Adrenal gland (tissue), 12 donors: ENCODE results near the gene TLE2. TPM values are rescaled to one million over a fixed set of nuclear protein-coding genes. Genes with fewer than 3 reads are reported as not detected.

Source experiments
- DNase-seq, 7 donors: peaks; one replicate each; pipeline ENCODE4 v3.0.0-alpha.2; 2019 to 2020
- H3K27ac ChIP-seq, 5 donors: fragments of 200-600 bp; sonication (generic) in 4 of 5; 1 replicate in 3 of 5; 2 replicates in 2 of 5; pipeline versions ENCODE4 v1.5.1 to v1.8.0; 2016 to 2020; ENCODE audit warnings: mild to moderate bottlenecking in 1 of 5
- H3K27me3 ChIP-seq: fragments of 200-600 bp; 2 replicates; pipeline ENCODE4 v1.8.0; 2021
- H3K36me3 ChIP-seq, 2 donors: fragments of 200-600 bp; replicated peaks in 1 of 2; 1 replicate in 1 of 2; 2 replicates in 1 of 2; pipeline versions ENCODE4 v1.5.1 to v1.8.0; 2018 to 2022
- H3K4me1 ChIP-seq, 2 donors: fragments of 200-600 bp; replicated peaks in 1 of 2; 1 replicate in 1 of 2; 2 replicates in 1 of 2; pipeline versions ENCODE4 v1.5.1 to v1.8.0; 2018 to 2021
- H3K4me3 ChIP-seq, 4 donors: fragments of 200-600 bp; sonication (generic) in 3 of 4; one replicate each; pipeline ENCODE4 v1.5.1; 2016 to 2018
- H3K9me3 ChIP-seq, 3 donors: fragments of 200-600 bp; sonication (generic) in 1 of 3; replicated peaks in 1 of 3; 1 replicate in 2 of 3; 2 replicates in 1 of 3; pipeline versions ENCODE4 v1.5.1 to v1.8.0; 2016 to 2021
- POLR2A ChIP-seq, 2 donors: fragments of 450-650 bp; IDR thresholded peaks; one replicate each; pipeline ENCODE4 v1.6.1; 2017; ENCODE audit warnings: antibody characterized with exemption in 2 of 2, mild to moderate bottlenecking in 2 of 2, moderate library complexity in 1 of 2
- WGBS, 4 donors: extraction: QIAGEN DNeasy Blood & Tissue Kit in 2 of 4; methylation state at CpG; one replicate each; pipeline versions ENCODE4 v1.1.5 to v1.1.7; 2013 to 2017; 5-methylcytosine and 5-hydroxymethylcytosine counted together
- intact Hi-C, 2 donors: fragments of 100-400 bp; cut with DNase I; formaldehyde crosslinking; loops; one replicate each; pipeline versions ENCODE4 v1.14.1 to v1.15.0; 2022 to 2023
- polyA plus RNA-seq, 3 donors: library from polyadenylated mRNA; stranded (reverse); fragments of 200-250 nt in 2 of 3; fragments of 350-450 nt in 1 of 3; fragmentation: Illumina TruSeq in 1 of 3; extraction: RNeasy Lipid Tissue Mini Kit (QIAGEN cat#74804) in 1 of 3; gene quantifications; one replicate each; pipeline ENCODE4 v1.2.3, GENCODE V29; 2013 to 2014
- total RNA-seq, 9 donors: library from RNA; depleted of rRNA in 4 of 9; stranded (reverse); fragments of >200 nt in 4 of 9; fragments of 120-200 nt in 1 of 9; fragmentation: NEBNext Ultra II Directional in 1 of 9; extraction: Animal tissue kit (Norgen Biotek cat#: 25700) in 1 of 9; gene quantifications; one replicate each; pipeline versions ENCODE4 v1.1.0 to v1.2.4, GENCODE V29; 2013 to 2023
- TF ChIP-seq, protein P1 (sequence below), 6 experiments: fragments of 450-650 bp in 4 of 6; fragments of 200-600 bp in 2 of 6; sonication (generic) in 1 of 6; IDR thresholded peaks; 1 replicate in 5 of 6; 2 replicates in 1 of 6; pipeline versions ENCODE4 v1.5.1 to v1.8.0; 2016 to 2021; ENCODE audit warnings: antibody characterized with exemption in 6 of 6, mild to moderate bottlenecking in 2 of 6, moderate library complexity in 1 of 6
- donor health status: healthy with polysubstance abuse.
- donor health status: Bipolar disorder and iron deficiency.
- donor health status: DM: yes; HTN: yes; CAD: no.
- donor health status: DM: no; HTN: no; CAD: no.
- donor health status: DM: no; HTN: no; CAD: no.
- donor health status: DM: yes; HTN: yes; CAD: no.

Gene TLE2
- total and polyA plus RNA-seq, 12 donors = 4.0 to 106 (median 57.2) TPM

DNA sequence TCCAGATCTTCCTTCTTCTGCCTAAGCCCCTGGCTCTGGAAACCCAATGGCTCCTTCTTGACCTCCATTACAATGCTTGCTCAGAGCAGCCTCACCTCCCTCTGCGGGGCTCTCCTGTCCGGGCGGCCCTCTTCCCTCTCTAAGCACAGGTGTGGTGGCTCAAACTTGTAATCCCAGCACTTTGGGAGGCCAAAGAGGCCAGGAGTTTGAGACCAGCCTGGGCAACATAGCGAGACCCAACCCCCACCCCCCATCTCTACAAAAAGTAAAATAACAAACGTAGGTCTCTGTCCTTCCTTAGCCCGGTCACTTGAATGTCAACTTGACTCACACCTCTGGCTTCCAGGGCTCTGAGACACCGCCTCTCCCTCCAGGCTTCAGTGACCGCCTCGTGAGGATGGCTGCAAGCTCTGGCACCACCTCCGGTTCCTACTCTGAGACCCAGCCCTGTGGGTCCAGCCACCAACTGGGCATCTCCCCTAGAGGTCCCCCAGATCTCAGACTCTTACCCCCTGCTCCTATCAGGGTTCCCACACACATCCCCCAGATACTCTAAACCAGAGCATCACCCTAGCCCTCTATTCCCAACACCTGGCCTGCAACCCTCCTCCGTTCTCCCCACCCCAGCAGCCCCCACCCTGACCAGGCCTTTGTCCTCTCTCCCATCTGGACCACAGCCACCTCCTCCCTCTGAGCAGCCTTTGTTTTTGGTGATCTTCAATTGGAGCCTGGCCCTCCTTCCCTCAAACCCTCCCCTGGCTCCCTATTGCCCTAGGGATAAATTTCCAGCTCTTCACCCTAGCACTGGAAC lies 4.7 kb upstream of the TLE2 start:
- intact Hi-C loops = loop anchor here in 1 of 2 donors (10.0 kb wide), 1 partner anchor 59 kb away; the partner anchor contains the start of gene TLE6
- Histone ChIP-seq H3K9me3 (no peaks in the 10 kb centered on the region), H3K27ac (peak overlapping the region in 2 of 5 donors; percentile 36 to 95), H3K36me3 (no peaks in the 10 kb centered on the region), H3K4me3 (no peak overlapping the region), H3K4me1 (peaks cover 29 to 30% of the 10 kb centered on the region in 2 donors), H3K27me3 (no peaks in the 10 kb centered on the region)
- 57 to 77% (median 62%) methylated on average over 7 to 11 of the region's 11 CpGs for WGBS, 4 donors
- TF ChIP-seq, protein P1, sequence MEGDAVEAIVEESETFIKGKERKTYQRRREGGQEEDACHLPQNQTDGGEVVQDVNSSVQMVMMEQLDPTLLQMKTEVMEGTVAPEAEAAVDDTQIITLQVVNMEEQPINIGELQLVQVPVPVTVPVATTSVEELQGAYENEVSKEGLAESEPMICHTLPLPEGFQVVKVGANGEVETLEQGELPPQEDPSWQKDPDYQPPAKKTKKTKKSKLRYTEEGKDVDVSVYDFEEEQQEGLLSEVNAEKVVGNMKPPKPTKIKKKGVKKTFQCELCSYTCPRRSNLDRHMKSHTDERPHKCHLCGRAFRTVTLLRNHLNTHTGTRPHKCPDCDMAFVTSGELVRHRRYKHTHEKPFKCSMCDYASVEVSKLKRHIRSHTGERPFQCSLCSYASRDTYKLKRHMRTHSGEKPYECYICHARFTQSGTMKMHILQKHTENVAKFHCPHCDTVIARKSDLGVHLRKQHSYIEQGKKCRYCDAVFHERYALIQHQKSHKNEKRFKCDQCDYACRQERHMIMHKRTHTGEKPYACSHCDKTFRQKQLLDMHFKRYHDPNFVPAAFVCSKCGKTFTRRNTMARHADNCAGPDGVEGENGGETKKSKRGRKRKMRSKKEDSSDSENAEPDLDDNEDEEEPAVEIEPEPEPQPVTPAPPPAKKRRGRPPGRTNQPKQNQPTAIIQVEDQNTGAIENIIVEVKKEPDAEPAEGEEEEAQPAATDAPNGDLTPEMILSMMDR (IDR thresholded peaks at IDR 0.05) = no peak
- no peak for TF ChIP-seq POLR2A (IDR thresholded peaks at IDR 0.05)
- DNase-seq = peak in 1 of 7 donors; percentile 41

DNA sequence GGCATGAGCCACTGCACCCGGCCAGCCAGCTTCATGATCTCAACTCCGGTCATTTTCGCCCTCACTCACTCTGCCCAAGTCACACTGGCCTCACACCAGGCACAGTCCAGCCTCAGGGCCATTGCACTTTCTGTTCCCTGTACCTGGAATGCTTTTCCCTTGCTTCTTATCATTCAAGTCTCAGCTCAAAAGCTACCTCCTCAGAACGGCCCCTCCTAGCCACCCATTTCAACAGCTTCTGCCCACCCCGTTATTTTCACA lies 2.5 kb upstream of the TLE2 start:
- no peak for TF ChIP-seq POLR2A (IDR thresholded peaks at IDR 0.05)
- TF ChIP-seq, protein P1 (IDR thresholded peaks at IDR 0.05) = no peak
- intact Hi-C loops = loop anchor here in 1 of 2 donors (10.0 kb wide), 1 partner anchor 57 kb away; the partner anchor contains the start of gene TLE6
- Histone ChIP-seq H3K27me3 (no peaks in the 10 kb centered on the region), H3K9me3 (no peaks in the 10 kb centered on the region), H3K4me1 (peaks cover 24% of the 10 kb centered on the region in 2 donors), H3K36me3 (no peaks in the 10 kb centered on the region), H3K27ac (no peak overlapping the region), H3K4me3 (no peak overlapping the region)
- 71 to 84% (median 77%) methylated on average over 5 of the region's 5 CpGs for WGBS, 4 donors
- no peak for DNase-seq

- 4 to 11% (median 6%) methylated on average over 15 to 40 of the region's 40 CpGs for WGBS, 4 donors
- no peak for DNase-seq
- intact Hi-C loops = loop anchor here in 1 of 2 donors (5.0 kb wide), 1 partner anchor 41 kb away; no protein-coding TSS in a partner anchor
Measured at GRCh38 chr19:3028305-3029064, 595 bp downstream of the TLE2 start.

DNA sequence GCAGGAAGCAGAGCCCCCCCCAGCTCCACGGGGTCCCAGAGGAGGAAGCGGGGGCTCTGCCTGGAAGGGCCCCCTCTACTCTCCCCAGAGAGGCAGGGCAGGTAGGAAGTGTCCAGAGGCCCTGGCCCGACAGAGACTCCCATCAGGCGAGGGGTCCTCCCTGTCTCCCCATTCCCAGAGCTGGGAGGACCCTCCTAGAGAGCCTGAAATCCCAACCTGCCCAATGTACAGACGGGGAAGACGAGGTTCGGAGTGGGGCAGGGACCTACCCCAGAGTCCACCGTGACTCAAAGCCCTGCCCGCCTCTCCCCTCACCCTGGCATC lies 1.1 kb downstream of the TLE2 start:
- 62 to 79% (median 70%) methylated on average over 6 to 9 of the region's 9 CpGs for WGBS, 4 donors
- H3K27ac ChIP-seq = peak overlapping the region in 2 of 5 donors; percentile 62 to 81

More at GRCh38 chr19:3028305-3029064, 595 bp downstream of the TLE2 start:
- peaks cover 4% of the 10 kb centered on the region in 2 donors for H3K4me1 ChIP-seq
- peak overlapping the region in 4 of 5 donors; percentile 11 to 81 (median 44) for H3K27ac ChIP-seq
- no peaks in the 10 kb centered on the region for H3K27me3 ChIP-seq
- H3K36me3 ChIP-seq = no peaks in the 10 kb centered on the region
- H3K9me3 ChIP-seq = no peaks in the 10 kb centered on the region
- no peak for TF ChIP-seq POLR2A (IDR thresholded peaks at IDR 0.05)
- TF ChIP-seq, protein P1 (IDR thresholded peaks at IDR 0.05) = no peak
- H3K4me3 ChIP-seq = peak overlapping the region; percentile 6 to 73 (median 20)

More for the DNA sequence above, 1.1 kb downstream of the TLE2 start:
- H3K4me3 ChIP-seq = peak overlapping the region in 1 of 4 donors; percentile 73
- DNase-seq = no peak
- no peaks in the 10 kb centered on the region for H3K27me3 ChIP-seq
- H3K4me1 ChIP-seq = peaks cover 4% of the 10 kb centered on the region in 2 donors
- no peaks in the 10 kb centered on the region for H3K36me3 ChIP-seq
- no peaks in the 10 kb centered on the region for H3K9me3 ChIP-seq
- intact Hi-C loops = loop anchor here in 1 of 2 donors (5.0 kb wide), 1 partner anchor 41 kb away; no protein-coding TSS in a partner anchor
- TF ChIP-seq, protein P1 (IDR thresholded peaks at IDR 0.05) = no peak
- TF ChIP-seq POLR2A (IDR thresholded peaks at IDR 0.05) = no peak
